Stomach (tissue), 19 donors: ENCODE data around the gene ADSS1. TPM values are rescaled to one million over a fixed set of nuclear protein-coding genes. Genes with fewer than 3 reads are reported as not detected.

ENCODE experiments used
- DNase-seq, 2 donors: peaks; one replicate each; pipeline versions ENCODE4 v3.0.0 to v3.0.0-alpha.2; 2013 to 2019
- H3K27ac ChIP-seq, 5 donors: fragments of 200-600 bp in 4 of 5; sonication (generic) in 4 of 5; one replicate each; pipeline ENCODE4 v1.5.1; 2013 to 2019; ENCODE audit warnings: mild to moderate bottlenecking in 1 of 5, moderate library complexity in 1 of 5
- H3K27me3 ChIP-seq, 3 donors: fragments of 200-600 bp; sonication (generic); one replicate each; pipeline ENCODE4 v1.5.1; 2017 to 2019; ENCODE audit warnings: mixed run types in 1 of 3
- H3K36me3 ChIP-seq, 4 donors: fragments of 200-600 bp; sonication (generic); 1 replicate in 3 of 4; 2 replicates in 1 of 4; pipeline ENCODE4 v1.5.1; 2016 to 2019
- H3K4me1 ChIP-seq, 4 donors: fragments of 200-600 bp; sonication (generic); one replicate each; pipeline ENCODE4 v1.5.1; 2016 to 2019
- H3K4me3 ChIP-seq, 4 donors: fragments of 200-600 bp; sonication (generic) in 3 of 4; one replicate each; pipeline ENCODE4 v1.5.1; 2016 to 2019; ENCODE audit warnings: mild to moderate bottlenecking in 1 of 4
- H3K9me3 ChIP-seq, 4 donors: fragments of 200-600 bp; sonication (generic); one replicate each; pipeline ENCODE4 v1.5.1; 2016 to 2019
- EP300 ChIP-seq: sonication (generic); formaldehyde crosslinking; IDR thresholded peaks from one replicate; pipeline ENCODE4 v1.6.1; 2017; ENCODE audit warnings: antibody characterized with exemption
- POLR2A ChIP-seq, 4 donors: fragments of 450-650 bp; IDR thresholded peaks; one replicate each; pipeline ENCODE4 v1.6.1; 2016; ENCODE audit warnings: antibody characterized with exemption in 4 of 4, control low read depth in 2 of 4, mild to moderate bottlenecking in 1 of 4, moderate library complexity in 1 of 4
- POLR2AphosphoS5 ChIP-seq, 3 donors: sonication (generic); formaldehyde crosslinking; IDR thresholded peaks; one replicate each; pipeline ENCODE4 v1.6.1; 2016; ENCODE audit warnings: antibody characterized with exemption in 3 of 3
- WGBS, 5 donors: extraction: QIAGEN DNeasy Blood & Tissue Kit in 3 of 5; methylation state at CpG; one replicate each; pipeline versions ENCODE4 v1.1.5 to v1.1.7; 2013 to 2018; 5-methylcytosine and 5-hydroxymethylcytosine counted together
- intact Hi-C: fragments of 100-400 bp; cut with DNase I; formaldehyde crosslinking; loops from one replicate; pipeline ENCODE4 v1.15.1; 2023; ENCODE audit warnings: low total_unique reads
- long read RNA-seq, 10 donors: transcript quantifications; one replicate each; lab custom pipeline, GENCODE V29; 2026
- polyA plus RNA-seq, 3 donors: library from polyadenylated mRNA; stranded (reverse); fragments of 200-250 nt; gene quantifications; one replicate each; pipeline ENCODE4 v1.2.3, GENCODE V29; 2013
- total RNA-seq, 5 donors: library from RNA; depleted of rRNA; stranded (reverse); fragments of >200 nt; gene quantifications; one replicate each; pipeline versions ENCODE4 v1.1.0 to v1.2.3, GENCODE V29; 2014 to 2016
- TF ChIP-seq, protein P1 (sequence below), 7 experiments: fragments of 450-650 bp in 4 of 7; fragments of 200-600 bp in 3 of 7; sonication (generic) in 3 of 7; IDR thresholded peaks; one replicate each; pipeline ENCODE4 v1.5.1; 2016 to 2019; ENCODE audit warnings: antibody characterized with exemption in 7 of 7, control low read depth in 2 of 7, mild to moderate bottlenecking in 1 of 7
- donor health status: healthy with polysubstance abuse.
- donor health status: Bipolar disorder and iron deficiency.
- donor health status: healthy.

The ADSS1 gene
- total RNA-seq, result 10 to 100 TPM in 1 of 5 donors, 1 to 10 TPM in 3, not detected in 1; 7.0 to 59.4 (median 7.6) TPM
- polyA plus RNA-seq, result 10 to 100 TPM; 12.3 to 16.7 (median 14.5) TPM
- long read RNA-seq, donor 1, partial matches to known transcripts, result 0 of 3 reads
- long read RNA-seq, donor 1, other reads (novel, unspliced or antisense), result 0 of 3 reads
- long read RNA-seq, donor 2, partial matches to known transcripts, result 0 of 3 reads
- long read RNA-seq, donor 2, other reads (novel, unspliced or antisense), result 0 of 3 reads
- long read RNA-seq, donor 3, partial matches to known transcripts, result 0 of 3 reads
- long read RNA-seq, donor 3, other reads (novel, unspliced or antisense), result 0 of 3 reads
- long read RNA-seq, donor 4, partial matches to known transcripts, result 0 of 1 reads
- long read RNA-seq, donor 4, other reads (novel, unspliced or antisense), result 0 of 1 reads
- long read RNA-seq, donor 5, partial matches to known transcripts, result 0 of 4 reads
- long read RNA-seq, donor 5, other reads (novel, unspliced or antisense), result 0 of 4 reads
- long read RNA-seq, donor 6, transcript ADSSL1-201 (13 exons, 1,766 nt), result major isoform, 7 of 8 reads
- long read RNA-seq, donor 6, partial matches to known transcripts, result 0 of 8 reads
- long read RNA-seq, donor 6, other reads (novel, unspliced or antisense), result 0 of 8 reads
- long read RNA-seq, donor 7, partial matches to known transcripts, result 0 of 1 reads
- long read RNA-seq, donor 7, other reads (novel, unspliced or antisense), result 0 of 1 reads
- long read RNA-seq, donor 8, partial matches to known transcripts, result 0 of 3 reads
- long read RNA-seq, donor 8, other reads (novel, unspliced or antisense), result 0 of 3 reads
- long read RNA-seq, donor 9, partial matches to known transcripts, result 0 of 1 reads
- long read RNA-seq, donor 9, other reads (novel, unspliced or antisense), result 0 of 1 reads
- long read RNA-seq, donor 10, result 0 reads

DNA sequence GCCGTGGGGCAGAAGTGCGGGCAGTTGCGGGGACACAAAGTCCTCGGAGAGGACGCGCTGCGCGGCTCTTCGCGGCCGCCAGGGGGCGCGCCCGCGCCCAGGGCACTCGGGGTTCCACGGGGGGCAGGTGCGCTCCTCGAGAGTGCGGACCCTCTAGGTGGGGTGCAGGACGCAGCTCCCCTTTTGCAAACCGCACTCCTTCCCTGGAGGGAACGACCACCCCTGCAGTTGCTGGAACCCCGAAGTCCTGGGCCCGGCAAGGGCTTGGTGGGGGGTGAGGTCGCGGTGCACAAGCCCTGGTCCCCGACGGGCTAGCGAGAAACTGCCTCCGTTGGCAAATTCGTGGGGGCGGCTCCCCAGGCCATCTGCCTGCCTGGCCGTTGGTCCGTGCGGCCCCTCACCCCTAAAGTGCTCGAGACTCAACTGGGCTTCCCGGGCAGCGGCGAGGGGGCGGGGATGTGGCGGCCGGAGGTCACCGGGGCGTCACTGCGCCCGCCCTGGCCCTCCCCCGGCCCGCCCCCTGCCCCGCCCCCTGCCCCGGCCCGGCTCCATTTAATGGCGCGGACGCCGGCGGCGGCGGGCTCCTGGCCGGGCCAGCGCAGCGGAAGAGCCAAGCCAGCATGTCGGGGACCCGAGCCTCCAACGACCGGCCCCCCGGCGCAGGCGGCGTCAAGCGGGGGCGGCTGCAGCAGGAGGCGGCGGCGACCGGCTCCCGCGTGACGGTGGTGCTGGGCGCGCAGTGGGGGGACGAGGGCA lies at the start of gene ADSS1:
Gene ADSS1 (plus strand): TSS at position 579 of the 756 bp plus-strand sequence. CDS start 42 bp downstream, at position 621.
- Histone ChIP-seq H3K27me3 (no peaks in the 10 kb centered on the region), H3K4me3 (peak within 1 kb of the TSS; percentile 61 to 76 (median 66)), H3K36me3 (peaks cover 8 to 22% (median 16%) of the 10 kb centered on the region in 4 donors), H3K9me3 (no peaks in the 10 kb centered on the region), H3K27ac (peak within 1 kb of the TSS; percentile 61 to 81 (median 74)), H3K4me1 (peaks cover 29 to 56% (median 53%) of the 10 kb centered on the region in 4 donors)
- WGBS, 5 donors, result 0 to 3% (median 1%) methylated on average over 8 to 79 of the region's 82 CpGs
- DNase-seq, result peak; percentile 68 to 83
- intact Hi-C loops, result no loop called here
- TF ChIP-seq POLR2AphosphoS5 (IDR thresholded peaks at IDR 0.05), result no peak
- TF ChIP-seq EP300, result no peak
- TF ChIP-seq, protein P1, sequence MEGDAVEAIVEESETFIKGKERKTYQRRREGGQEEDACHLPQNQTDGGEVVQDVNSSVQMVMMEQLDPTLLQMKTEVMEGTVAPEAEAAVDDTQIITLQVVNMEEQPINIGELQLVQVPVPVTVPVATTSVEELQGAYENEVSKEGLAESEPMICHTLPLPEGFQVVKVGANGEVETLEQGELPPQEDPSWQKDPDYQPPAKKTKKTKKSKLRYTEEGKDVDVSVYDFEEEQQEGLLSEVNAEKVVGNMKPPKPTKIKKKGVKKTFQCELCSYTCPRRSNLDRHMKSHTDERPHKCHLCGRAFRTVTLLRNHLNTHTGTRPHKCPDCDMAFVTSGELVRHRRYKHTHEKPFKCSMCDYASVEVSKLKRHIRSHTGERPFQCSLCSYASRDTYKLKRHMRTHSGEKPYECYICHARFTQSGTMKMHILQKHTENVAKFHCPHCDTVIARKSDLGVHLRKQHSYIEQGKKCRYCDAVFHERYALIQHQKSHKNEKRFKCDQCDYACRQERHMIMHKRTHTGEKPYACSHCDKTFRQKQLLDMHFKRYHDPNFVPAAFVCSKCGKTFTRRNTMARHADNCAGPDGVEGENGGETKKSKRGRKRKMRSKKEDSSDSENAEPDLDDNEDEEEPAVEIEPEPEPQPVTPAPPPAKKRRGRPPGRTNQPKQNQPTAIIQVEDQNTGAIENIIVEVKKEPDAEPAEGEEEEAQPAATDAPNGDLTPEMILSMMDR (IDR thresholded peaks at IDR 0.05), result peak in 5 of 7 experiments; percentile 79 to 98 (median 82)
- no peak for TF ChIP-seq POLR2A (IDR thresholded peaks at IDR 0.05)

DNA sequence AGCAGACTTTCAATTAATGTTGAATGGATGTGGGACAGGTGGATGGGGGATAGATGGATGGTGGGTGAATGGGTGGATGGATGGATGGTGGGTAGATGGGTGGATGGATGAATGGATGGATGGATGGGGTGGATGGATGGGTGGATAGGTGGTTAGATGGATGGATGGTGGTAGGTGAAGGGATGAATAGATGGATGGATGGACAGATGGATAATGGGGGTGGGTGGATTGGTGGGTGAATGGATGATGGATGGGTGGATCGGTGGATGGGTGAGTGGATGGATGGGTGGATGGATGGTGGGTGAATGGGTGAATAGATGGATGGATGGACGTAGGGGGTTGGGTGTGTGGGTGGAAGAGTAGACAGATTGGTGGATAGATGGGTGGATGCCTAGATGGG lies 48.6 kb upstream of the ADSS1 start:
- DNase-seq, result no peak
- Histone ChIP-seq H3K27me3 (no peaks in the 10 kb centered on the region), H3K4me3 (no peak overlapping the region), H3K27ac (no peak overlapping the region), H3K36me3 (no peaks in the 10 kb centered on the region), H3K9me3 (no peaks in the 10 kb centered on the region), H3K4me1 (peaks cover 37% of the 10 kb centered on the region in 4 donors)
- TF ChIP-seq EP300 (no peak), POLR2A (IDR thresholded peaks at IDR 0.05) (no peak), POLR2AphosphoS5 (IDR thresholded peaks at IDR 0.05) (no peak)
- TF ChIP-seq, protein P1 (IDR thresholded peaks at IDR 0.05), result no peak
- intact Hi-C loops, result no loop called here
- WGBS, 5 donors, result 91 to 100% (median 97%) methylated on average over 2 of the region's 2 CpGs

DNA sequence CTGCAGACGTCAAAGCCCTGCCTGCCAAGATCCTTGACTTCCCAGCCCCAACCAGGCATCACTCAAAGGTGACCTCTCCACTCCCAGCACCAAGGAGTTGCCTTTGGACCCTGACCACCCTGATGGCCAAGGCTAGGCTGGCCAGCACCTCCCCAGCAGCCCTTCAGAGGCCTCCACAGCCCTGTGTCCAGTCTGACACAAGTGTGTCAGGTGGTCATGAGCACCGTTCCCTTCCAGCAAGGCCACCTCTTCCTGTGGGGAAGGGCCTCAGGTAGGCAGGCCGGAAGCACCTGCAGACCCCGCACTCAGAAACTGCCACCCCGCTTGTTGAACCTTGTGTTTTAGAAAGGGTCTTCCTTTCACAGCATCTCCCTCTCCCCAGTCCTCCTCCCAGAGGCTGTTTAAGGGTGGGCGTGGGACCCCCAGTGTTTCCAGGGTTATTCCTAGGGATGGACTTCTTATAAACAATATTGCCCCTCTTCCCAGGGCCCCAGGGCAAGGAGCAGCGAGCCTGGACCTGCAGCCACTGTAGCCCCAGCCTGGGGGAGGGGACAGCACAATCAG lies 47.8 kb upstream of the ADSS1 start:
- TF ChIP-seq EP300, result no peak
- no peak for TF ChIP-seq POLR2A (IDR thresholded peaks at IDR 0.05)
- no peak for TF ChIP-seq POLR2AphosphoS5 (IDR thresholded peaks at IDR 0.05)
- TF ChIP-seq, protein P1 (IDR thresholded peaks at IDR 0.05), result no peak
- peak overlapping the region in 3 of 5 donors; percentile 92 to 95 (median 93) for H3K27ac ChIP-seq
- H3K36me3 ChIP-seq, result no peaks in the 10 kb centered on the region
- H3K27me3 ChIP-seq, result no peaks in the 10 kb centered on the region
- 87 to 96% (median 95%) methylated on average over 6 to 7 of the region's 7 CpGs for WGBS, 5 donors
- peaks cover 44 to 45% (median 44%) of the 10 kb centered on the region in 4 donors for H3K4me1 ChIP-seq
- H3K9me3 ChIP-seq, result no peaks in the 10 kb centered on the region
- no peak overlapping the region for H3K4me3 ChIP-seq
- intact Hi-C loops, result no loop called here
- no peak for DNase-seq
